Esophagus muscularis mucosa (tissue), 3 donors: ENCODE measurements around the gene IL36A.

Experiments
- CTCF ChIP-seq, 3 experiments: fragments of 200-600 bp in 2 of 3; fragments of 450-650 bp in 1 of 3; sonication (generic) in 2 of 3; IDR thresholded peaks; one replicate each; pipeline ENCODE4 v1.5.1; 2017 to 2019; ENCODE audit warnings: antibody characterized with exemption in 3 of 3, mild to moderate bottlenecking in 2 of 3, moderate library complexity in 1 of 3
- POLR2A ChIP-seq: fragments of 450-650 bp; IDR thresholded peaks from one replicate; pipeline ENCODE4 v1.6.1; 2017; ENCODE audit warnings: antibody characterized with exemption, moderate library complexity, mild to moderate bottlenecking, low read depth
- POLR2AphosphoS5 ChIP-seq, 2 donors: sonication (generic); formaldehyde crosslinking; IDR thresholded peaks; one replicate each; pipeline ENCODE4 v1.6.1; 2017; ENCODE audit warnings: antibody characterized with exemption in 2 of 2

GRCh38 chr2:113009622-113010021 is 4.4 kb downstream of the IL36A start:
- TF ChIP-seq CTCF (IDR thresholded peaks at IDR 0.05) (no peak), POLR2A (no peak), POLR2AphosphoS5 (IDR thresholded peaks at IDR 0.05) (no peak)
